ENCODE results near the gene POU2AF1. TPM values are rescaled to one million over a fixed set of nuclear protein-coding genes. Genes with fewer than 3 reads are reported as not detected.

POU2AF1 gene
- total and polyA plus RNA-seq, 2 of the 13 experiments (the other 11 are each of a cell fraction or from before 2014, with no cell fraction given), result 1.9 to 3.6 TPM

- TF ChIP-seq, protein P1, sequence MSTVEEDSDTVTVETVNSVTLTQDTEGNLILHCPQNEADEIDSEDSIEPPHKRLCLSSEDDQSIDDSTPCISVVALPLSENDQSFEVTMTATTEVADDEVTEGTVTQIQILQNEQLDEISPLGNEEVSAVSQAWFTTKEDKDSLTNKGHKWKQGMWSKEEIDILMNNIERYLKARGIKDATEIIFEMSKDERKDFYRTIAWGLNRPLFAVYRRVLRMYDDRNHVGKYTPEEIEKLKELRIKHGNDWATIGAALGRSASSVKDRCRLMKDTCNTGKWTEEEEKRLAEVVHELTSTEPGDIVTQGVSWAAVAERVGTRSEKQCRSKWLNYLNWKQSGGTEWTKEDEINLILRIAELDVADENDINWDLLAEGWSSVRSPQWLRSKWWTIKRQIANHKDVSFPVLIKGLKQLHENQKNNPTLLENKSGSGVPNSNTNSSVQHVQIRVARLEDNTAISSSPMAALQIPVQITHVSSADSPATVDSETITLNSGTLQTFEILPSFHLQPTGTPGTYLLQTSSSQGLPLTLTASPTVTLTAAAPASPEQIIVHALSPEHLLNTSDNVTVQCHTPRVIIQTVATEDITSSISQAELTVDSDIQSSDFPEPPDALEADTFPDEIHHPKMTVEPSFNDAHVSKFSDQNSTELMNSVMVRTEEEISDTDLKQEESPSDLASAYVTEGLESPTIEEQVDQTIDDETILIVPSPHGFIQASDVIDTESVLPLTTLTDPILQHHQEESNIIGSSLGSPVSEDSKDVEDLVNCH (CRISPR knock-in tag; IDR thresholded peaks at IDR 0.05), result no peak
- peak; percentile 74; the same call in 1 of the 2 replicates for TF ChIP-seq ZNF547 (CRISPR knock-in tag; IDR thresholded peaks at IDR 0.05)
- no peak; the same call in 1 of the 2 replicates for TF ChIP-seq HMG20A (CRISPR knock-in tag; IDR thresholded peaks at IDR 0.05; ENCODE audit: borderline replicate concordance)
- TF ChIP-seq ZNF768 (CRISPR knock-in tag; IDR thresholded peaks at IDR 0.05), result peak; percentile 44; the same call in 1 of the 2 replicates
- TF ChIP-seq KLF6 (CRISPR knock-in tag; IDR thresholded peaks at IDR 0.05), result 0 out of 2 replicates have a peak, but pooled peaks have one; percentile 76
- TF ChIP-seq, protein P2, sequence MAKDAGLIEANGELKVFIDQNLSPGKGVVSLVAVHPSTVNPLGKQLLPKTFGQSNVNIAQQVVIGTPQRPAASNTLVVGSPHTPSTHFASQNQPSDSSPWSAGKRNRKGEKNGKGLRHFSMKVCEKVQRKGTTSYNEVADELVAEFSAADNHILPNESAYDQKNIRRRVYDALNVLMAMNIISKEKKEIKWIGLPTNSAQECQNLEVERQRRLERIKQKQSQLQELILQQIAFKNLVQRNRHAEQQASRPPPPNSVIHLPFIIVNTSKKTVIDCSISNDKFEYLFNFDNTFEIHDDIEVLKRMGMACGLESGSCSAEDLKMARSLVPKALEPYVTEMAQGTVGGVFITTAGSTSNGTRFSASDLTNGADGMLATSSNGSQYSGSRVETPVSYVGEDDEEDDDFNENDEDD (CRISPR knock-in tag; IDR thresholded peaks at IDR 0.05; ENCODE audit: borderline replicate concordance), result peak; percentile 77; the same call in 1 of the 2 replicates
- peak; percentile 79 for TF ChIP-seq RBFOX2 (IDR thresholded peaks at IDR 0.05; ENCODE audit: low read depth, low read length)
- no peak for TF ChIP-seq ZNF441 (CRISPR knock-in tag; IDR thresholded peaks at IDR 0.05; ENCODE audit: borderline replicate concordance)
- TF ChIP-seq ZNF276 (CRISPR knock-in tag; IDR thresholded peaks at IDR 0.05; ENCODE audit: low read depth), result no peak
- TF ChIP-seq, protein P3, sequence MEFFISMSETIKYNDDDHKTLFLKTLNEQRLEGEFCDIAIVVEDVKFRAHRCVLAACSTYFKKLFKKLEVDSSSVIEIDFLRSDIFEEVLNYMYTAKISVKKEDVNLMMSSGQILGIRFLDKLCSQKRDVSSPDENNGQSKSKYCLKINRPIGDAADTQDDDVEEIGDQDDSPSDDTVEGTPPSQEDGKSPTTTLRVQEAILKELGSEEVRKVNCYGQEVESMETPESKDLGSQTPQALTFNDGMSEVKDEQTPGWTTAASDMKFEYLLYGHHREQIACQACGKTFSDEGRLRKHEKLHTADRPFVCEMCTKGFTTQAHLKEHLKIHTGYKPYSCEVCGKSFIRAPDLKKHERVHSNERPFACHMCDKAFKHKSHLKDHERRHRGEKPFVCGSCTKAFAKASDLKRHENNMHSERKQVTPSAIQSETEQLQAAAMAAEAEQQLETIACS (CRISPR knock-in tag; IDR thresholded peaks at IDR 0.05), result no peak
- TF ChIP-seq, protein P4, sequence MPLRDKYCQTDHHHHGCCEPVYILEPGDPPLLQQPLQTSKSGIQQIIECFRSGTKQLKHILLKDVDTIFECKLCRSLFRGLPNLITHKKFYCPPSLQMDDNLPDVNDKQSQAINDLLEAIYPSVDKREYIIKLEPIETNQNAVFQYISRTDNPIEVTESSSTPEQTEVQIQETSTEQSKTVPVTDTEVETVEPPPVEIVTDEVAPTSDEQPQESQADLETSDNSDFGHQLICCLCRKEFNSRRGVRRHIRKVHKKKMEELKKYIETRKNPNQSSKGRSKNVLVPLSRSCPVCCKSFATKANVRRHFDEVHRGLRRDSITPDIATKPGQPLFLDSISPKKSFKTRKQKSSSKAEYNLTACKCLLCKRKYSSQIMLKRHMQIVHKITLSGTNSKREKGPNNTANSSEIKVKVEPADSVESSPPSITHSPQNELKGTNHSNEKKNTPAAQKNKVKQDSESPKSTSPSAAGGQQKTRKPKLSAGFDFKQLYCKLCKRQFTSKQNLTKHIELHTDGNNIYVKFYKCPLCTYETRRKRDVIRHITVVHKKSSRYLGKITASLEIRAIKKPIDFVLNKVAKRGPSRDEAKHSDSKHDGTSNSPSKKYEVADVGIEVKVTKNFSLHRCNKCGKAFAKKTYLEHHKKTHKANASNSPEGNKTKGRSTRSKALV (CRISPR knock-in tag; IDR thresholded peaks at IDR 0.05), result no peak
- TF ChIP-seq, protein P5, sequence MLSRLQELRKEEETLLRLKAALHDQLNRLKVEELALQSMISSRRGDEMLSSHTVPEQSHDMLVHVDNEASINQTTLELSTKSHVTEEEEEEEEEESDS (CRISPR knock-in tag; IDR thresholded peaks at IDR 0.05; ENCODE audit: borderline replicate concordance), result no peak
- TF ChIP-seq RXRA (CRISPR knock-in tag; IDR thresholded peaks at IDR 0.05), result peak; percentile 78
- no peak for TF ChIP-seq ZNF484 (CRISPR knock-in tag; IDR thresholded peaks at IDR 0.05; ENCODE audit: borderline replicate concordance, low read depth)
- TF ChIP-seq ZNF235 (CRISPR knock-in tag; IDR thresholded peaks at IDR 0.05; ENCODE audit: borderline replicate concordance), result no peak
- 0 out of 2 replicates have a peak, but pooled peaks have one; percentile 75 for TF ChIP-seq ZNF264 (CRISPR knock-in tag; IDR thresholded peaks at IDR 0.05)
- peak; percentile 77 for TF ChIP-seq ZNF878 (CRISPR knock-in tag; IDR thresholded peaks at IDR 0.05)
- TF ChIP-seq NCOA2 (CRISPR knock-in tag; IDR thresholded peaks at IDR 0.05), result peak; percentile 80
- TF ChIP-seq MNT (IDR thresholded peaks at IDR 0.05), result peak; percentile 7; the same call in 1 of the 2 replicates
- peak; percentile 38; the same call in 1 of the 2 replicates for TF ChIP-seq SIX1 (CRISPR knock-in tag; IDR thresholded peaks at IDR 0.05; ENCODE audit: borderline replicate concordance)
These were observed 16.0 kb upstream of the POU2AF1 start (continued) for GRCh38 chr11:111395081-111395480.
